HG03439 (cell line): Measurements from ENCODE around the gene ITIH5.

ENCODE experiments used
- ATAC-seq: cut with Tn5 transposase; IDR thresholded peaks from one replicate; pipeline ENCODE4 v1.9.1; 2021; ENCODE audit warnings: mild to moderate bottlenecking, moderate library complexity; ENCODE audit not compliant: unreplicated experiment

The ITIH5 gene

DNA sequence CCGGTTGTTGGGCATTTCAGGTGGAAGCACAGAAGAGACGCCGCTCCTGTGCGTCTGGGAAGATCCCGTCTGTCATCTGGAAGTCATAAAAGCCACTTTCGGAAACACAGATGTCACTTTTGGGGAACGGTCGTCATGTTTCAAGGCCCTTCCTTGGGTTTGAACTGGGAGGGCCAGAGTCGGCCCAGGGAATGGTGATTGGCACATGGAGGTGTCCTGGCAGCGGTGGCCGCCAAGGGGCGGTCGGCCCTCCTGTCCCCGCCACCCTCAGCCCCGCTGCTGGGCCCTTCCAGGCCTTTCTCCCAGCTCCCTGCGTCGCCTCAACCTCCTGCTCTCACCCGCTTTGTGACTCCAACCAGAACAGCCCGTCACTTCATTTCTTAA, 140.8 kb downstream of the ITIH5 start:
- no peak for ATAC-seq

DNA sequence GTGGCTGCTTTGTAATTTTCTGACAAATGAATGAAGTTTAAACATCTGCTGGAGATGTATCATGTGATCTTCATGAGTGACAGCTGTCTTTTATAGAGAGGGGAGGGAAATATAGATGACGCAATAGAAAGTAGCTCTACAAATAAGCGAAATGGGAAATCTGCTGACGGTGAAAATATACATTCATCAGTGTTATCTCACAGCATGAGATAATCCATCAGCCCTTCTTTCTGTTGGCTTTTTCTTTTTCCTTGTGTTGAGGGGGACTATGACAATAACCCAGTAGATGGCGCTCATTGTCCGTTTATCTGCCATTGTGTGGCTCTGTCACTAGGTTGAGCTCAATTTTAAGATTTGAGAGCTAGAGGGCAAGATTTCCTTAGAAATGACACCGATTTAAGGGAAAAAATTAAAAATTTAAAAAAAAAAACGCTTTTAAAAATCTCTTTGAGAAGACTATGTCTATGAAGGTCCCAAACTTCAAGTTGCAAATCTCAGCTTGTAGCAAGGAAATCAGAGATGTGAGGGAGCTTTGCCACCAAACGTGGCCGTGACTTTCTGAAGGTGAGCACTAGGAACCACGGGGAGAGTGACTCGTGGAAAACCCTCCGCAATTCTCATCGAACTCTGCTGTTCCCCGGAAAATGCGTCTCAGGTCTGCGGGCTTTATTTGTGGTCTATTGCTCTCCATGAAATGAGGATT, 141.3 kb downstream of the ITIH5 start:
- ATAC-seq = no peak

DNA sequence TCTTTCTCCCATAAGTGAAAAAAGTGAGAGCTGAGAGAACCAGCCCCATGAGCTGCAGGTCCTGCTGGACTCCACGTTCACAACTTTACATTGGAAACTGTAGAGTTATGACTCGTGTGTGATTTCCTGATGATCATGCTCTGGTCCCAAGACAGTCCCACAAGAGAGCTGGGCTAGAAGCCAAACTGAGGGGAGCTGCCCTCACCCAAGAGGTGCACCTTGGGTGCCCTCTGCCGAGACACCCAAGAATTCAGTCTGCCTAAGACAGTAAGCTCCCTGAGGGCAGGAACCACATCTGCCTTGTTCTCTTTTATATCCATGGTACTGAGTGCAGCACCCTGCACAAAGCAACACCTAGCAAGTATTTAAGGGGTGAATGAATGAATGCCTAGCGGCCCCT, 143.1 kb downstream of the ITIH5 start:
- no peak for ATAC-seq

DNA sequence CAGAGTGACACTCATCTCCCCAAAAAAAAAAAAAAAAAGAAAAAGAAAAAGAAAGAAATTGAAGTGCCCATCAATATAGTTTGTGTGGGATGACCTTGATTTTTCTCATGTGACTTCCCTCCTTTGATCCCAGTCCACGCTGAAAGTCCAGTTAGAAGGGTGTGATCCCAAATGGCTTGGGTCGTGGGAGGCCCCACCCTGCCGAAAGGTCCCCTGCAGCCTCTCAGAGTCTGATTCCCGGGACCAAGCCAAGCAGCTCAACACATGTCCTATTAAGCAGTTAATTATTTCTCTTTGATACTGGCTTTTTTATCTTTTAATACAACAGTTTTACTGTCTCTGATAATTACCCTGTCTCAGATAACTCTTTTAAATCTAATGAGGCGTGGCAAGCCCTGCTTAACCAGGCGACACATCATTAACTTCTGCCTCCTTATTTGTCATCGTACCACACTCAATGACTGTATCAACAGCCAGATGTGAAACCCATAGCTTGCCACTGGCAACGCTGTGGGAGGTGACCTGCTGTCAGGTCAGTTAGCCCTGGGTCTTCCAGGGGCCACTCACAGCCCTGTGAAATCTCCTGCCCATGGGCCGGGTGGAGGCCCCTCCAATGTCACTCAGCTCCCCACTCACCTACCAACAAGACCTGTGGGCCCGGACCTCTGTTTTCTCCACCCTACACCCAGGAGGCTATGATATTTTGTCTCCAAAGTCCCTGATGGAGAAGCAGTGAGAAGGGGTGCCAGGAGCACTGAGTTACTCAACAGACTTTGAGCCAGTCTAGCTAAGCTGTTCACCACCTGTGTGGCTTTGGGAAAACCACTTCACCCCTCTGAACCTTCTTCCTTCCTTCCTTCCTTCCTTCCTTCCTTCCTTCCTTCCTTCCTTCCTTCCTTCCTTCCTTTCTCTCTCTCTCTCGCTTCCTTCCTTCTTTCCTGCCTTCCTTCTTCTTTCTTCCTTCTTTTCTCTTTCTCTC, 146.0 kb downstream of the ITIH5 start:
- no peak for ATAC-seq

GRCh38 chr10:7519351-7519750, 147.4 kb downstream of the ITIH5 start:
- ATAC-seq = no peak

DNA sequence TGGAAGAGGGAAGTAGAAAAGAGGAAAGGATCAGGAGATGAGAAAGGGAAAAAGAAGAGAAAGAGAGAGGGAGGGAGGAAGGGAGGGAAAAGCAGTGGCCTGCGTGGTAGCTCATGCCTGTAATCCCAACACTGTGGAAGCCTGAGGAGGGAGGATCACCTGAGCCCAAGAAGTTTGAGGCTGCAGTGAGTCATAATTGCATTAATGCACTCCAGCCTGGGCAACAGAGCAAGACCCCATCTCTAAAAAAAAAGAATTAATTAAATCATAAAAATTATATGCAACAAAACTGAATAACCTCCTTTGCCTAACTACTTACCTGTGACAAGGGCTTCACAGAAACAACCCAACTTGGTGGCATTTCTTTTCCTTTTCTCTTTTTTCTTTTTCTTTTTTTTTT, 148.1 kb downstream of the ITIH5 start:
- ATAC-seq = no peak

DNA sequence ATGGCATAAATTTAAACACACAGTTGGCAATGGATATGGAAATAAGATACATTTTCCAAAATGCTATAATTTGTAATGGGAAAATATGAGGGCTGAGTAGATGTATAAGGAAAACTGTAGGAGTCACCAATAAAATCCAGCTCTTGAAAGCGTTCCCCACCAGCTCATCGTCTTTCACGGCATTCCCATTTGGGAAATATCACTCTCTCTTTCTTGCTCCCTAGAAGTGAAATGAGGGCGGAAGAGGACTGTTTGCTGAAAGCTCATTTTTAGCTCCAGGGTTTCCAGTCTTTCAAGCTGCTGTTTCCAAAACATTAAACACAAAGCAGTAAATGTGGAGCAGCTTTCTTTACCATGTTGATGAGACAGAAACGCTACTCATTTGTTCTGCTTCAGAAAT, 151.3 kb downstream of the ITIH5 start:
- no peak for ATAC-seq

DNA sequence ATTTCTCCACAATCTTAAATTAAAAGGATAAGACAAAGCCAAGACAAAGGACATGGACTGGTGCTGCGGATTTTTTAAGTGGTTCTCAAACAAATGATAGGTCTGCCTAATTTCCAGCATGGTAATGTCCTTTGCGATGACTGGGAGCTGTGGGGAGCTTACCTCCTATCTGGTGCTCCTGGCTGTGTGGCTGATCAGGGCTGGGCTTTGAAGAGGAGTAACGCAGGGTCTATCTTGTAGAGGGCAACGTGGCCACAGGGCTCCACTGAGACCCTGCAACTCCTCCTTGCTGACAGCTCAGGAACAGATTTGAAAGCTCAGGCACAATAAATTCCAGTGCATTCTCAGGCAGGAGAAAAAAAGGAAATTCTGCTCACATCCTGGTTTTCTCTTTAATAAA, 152.8 kb downstream of the ITIH5 start:
- no peak for ATAC-seq

- ATAC-seq = no peak
These were observed 153.3 kb downstream of the ITIH5 start for GRCh38 chr10:7513455-7513854.

- no peak for ATAC-seq
These were observed 154.3 kb downstream of the ITIH5 start for GRCh38 chr10:7512487-7512886.

DNA sequence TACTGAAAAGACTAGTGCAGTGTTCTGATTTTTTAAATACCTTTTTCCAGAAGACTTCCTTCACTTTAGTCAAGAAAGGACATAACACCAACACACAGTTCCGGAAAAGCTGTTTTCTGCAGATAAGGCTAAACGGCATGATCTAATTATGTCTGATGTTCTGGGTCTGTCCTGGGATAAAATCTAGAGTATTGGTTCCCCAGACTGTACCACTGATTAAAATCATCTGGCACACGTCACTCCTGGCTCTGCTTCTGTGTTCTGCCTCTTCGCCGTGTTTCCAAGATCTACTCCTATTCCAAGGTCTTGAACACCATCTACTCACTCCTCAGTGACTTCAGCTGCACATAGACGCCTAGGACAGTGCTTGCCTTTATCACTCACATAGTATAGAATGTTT, 155.2 kb downstream of the ITIH5 start:
- no peak for ATAC-seq
